Fibroblast of skin of right biceps (primary cell): ENCODE data around the gene CAMTA1.

Experiments
- DNase-seq: peaks from one replicate; pipeline ENCODE4 v3.0.0-alpha.2; 2013

The CAMTA1 gene

GRCh38 chr1:7473223-7474142 is 688.2 kb downstream of the CAMTA1 start:
- no peak for DNase-seq

GRCh38 chr1:7474143-7474490 is 688.9 kb downstream of the CAMTA1 start:
- no peak for DNase-seq

DNA sequence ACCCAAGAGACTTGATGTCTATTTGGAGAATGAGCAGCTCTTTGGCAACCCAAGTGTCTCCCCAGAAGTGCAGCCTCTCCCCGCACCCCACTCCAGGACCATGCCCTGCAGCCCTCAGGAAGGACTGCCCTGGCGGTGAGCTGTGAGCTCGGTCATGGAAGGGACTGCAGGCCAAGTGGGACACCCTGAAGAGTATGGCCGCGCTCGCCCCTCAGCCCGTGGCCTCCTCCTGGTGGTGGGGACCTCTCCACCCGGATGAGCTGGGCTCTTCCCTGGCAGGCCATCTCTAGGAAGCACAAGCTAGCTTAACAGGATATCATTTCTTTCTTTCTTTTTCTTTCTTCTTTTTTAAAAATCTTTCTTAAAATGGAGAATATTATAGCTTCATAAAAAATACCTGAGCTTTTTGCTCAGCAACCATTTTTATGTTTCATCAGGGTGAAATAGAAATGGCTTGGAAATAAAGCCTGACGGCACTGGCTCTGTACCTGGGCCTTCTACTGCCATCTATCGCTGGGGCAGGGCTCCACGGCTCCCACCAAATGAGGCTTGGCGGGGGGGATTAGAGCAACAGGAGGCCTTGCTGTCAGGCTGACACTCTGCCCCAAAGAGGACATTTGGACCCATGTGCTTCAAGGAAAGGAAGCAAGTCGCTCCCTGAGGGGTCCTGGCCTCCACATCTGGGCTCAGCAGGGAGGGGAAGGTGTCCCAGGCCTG is 689.7 kb downstream of the CAMTA1 start:
- DNase-seq = no peak

DNA sequence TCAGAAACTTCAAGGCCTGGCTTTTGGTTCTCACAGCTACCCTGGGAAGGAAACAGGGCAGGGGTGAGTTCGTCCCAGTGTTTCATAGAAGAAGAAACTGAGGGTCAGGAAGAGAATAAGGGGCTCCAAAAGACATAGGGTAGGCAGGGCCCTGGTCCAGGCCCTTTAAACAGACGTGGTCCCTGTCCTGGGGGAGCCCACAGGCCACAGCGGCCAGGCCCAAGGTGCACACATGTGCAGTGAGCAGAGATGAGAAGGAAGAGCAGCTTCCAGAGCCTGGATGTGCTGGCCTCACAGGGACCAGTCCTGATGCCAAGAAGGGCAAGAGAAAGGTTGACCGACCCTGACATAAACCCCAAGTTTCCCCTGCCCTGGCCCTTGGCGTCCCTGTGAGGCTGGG is 690.4 kb downstream of the CAMTA1 start:
- no peak for DNase-seq

DNA sequence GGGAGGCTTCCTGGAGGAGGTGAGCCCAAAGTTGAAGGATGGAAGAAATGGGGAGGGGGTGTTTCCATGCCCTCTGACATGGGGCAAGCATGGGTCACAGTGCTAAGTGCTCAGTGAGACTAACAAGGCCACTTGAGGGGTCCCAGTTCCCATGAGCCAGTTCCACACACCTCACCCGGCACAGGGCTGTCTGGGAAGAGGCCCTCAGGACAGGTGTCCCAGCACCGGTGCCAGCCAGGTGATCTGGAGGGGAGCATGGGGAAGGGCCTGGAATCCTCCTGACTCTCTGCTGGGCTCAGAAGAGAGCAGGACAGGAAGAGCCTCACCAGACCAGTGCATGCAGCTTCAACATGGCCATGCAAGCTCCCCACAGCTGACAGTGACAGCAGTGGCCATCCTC is 691.1 kb downstream of the CAMTA1 start:
- DNase-seq = no peak

- no peak for DNase-seq
These were observed 691.8 kb downstream of the CAMTA1 start for GRCh38 chr1:7476861-7477547.

- DNase-seq = no peak
These were observed 692.3 kb downstream of the CAMTA1 start for GRCh38 chr1:7477593-7477992.

- DNase-seq = no peak
These were observed 693.0 kb downstream of the CAMTA1 start for GRCh38 chr1:7478142-7478790.

GRCh38 chr1:7478809-7479499 is 693.7 kb downstream of the CAMTA1 start:
- DNase-seq = no peak

DNA sequence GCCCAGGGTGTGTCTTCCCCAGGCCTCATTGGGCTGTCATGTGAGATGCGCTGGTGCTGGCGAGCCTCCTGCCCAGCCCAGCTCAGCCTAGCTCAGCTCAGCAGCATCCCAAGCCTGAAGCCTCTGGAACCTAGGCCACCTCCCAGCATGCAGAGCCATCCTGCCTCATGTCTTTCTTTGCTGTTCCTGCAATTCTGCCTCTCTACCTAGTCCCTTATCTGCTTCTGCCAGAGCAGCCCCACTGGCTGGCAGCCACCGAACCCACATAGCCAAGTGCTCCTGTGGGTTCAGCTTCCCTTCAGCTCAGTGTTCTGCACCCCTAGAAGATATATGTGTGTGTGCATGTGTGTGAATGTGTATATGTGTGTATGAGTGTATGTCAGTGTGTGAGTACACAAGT is 694.3 kb downstream of the CAMTA1 start:
- DNase-seq = no peak

DNA sequence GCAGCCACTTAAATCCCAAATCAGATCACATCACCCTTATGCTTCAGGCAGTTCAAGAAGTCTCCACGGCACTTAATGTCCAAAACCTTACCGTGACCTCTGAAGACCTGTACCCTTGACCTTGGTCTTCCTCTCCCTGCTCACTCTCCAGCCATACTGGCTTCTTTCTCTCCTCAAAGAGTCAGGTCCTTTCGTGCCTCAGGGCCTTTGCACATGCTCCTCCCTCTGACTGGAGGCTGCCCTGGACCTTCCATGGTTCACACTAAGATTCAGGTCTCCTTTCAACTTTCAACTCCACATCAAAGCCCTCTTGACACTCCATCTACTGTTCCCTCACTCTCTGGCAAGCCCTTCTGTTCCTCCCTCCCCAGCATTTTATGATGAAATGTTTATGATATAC is 695.9 kb downstream of the CAMTA1 start:
- no peak for DNase-seq

DNA sequence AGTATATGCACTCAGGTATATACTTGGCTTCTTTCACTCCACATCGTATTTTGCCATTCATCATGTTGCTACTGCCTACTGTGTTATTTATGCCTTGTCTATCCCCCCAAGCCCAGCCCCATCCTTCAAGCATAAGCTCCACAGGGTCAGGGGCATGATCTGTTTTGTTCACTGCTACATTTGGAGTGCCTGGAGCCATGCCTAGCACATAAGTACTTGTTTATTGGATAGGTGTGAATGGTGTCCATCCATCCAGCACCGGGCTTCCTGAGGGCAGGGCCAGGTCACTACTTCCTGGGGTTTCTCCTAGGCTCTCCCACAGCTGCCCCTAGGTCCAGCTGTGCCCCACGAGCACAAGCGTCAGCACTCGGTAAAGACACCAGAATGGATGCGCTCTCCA is 696.8 kb downstream of the CAMTA1 start:
- no peak for DNase-seq

DNA sequence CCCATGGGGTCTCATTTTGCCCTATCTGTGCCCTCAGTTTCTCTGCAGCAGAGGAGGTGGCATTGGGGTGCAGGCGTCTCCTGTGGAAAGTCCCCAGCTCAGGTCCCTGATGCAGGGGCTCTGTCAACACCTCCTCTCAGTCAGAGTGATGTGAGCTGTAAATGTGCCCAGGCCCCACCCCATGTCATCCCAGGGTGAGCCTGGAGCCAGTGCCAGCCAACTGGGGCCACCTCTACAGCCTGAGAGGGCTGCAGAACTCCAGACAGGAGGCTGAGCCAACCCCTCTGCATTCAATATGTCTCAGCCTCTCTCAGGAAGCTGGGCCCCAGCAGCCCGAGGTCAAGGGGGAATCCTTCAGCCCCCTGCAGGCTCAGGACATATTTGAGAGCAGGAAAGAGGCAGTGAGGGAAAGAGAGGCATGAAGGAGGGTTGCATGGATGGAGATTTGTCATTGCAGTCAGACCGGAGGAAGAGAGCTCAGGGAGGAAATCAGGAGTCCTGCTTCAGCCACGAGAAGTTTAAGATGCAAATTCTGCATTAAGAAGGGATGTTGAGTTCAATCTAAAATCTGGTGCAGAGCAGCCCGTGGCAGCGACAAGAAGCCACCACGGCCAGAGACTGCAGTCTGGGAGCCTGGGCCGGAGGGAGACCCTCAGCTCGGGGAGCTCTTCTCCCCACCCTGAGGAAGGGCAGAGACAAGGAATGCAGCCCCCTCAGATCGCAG is 697.7 kb downstream of the CAMTA1 start:
- no peak for DNase-seq

- DNase-seq = no peak
These were observed 698.6 kb downstream of the CAMTA1 start for GRCh38 chr1:7483634-7484383.

DNA sequence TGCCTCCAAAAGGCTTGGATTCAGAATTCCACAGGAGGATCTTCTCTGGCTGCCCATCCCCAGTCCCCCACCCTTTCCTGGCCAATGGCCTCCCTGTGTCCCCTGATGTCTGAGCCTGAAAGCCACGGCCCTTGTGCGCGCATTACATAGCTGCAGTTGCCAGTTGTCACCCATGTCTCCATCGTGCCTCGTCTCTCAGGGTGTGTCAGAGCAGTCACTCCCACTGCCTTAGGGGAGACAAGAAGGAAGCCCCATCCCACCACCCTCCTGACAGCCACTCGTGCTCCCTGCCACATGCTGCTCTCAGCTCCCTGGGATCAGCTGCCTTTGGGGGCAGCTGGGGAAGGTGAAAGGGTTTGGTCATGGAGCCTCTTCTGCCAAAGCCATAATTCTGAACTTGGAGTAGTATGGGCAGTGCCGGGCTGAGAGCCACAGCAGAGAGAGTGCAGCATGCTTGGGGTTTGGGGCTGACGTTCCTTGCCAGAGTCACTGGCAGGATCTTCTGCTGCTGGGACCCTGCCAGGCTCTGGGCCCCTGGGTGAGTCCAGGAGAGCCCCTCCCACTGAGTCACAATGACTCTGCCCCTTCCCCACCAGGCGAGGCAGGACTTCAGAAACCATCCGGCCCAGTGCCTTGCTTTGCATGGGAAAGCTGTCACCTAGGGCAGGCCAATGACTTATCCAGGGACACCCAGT is 700.0 kb downstream of the CAMTA1 start:
- peak; percentile 28 for DNase-seq

- DNase-seq = no peak
These were observed 700.6 kb downstream of the CAMTA1 start for GRCh38 chr1:7485826-7486225.

- no peak for DNase-seq
These were observed 702.7 kb downstream of the CAMTA1 start for GRCh38 chr1:7487766-7488474.

DNA sequence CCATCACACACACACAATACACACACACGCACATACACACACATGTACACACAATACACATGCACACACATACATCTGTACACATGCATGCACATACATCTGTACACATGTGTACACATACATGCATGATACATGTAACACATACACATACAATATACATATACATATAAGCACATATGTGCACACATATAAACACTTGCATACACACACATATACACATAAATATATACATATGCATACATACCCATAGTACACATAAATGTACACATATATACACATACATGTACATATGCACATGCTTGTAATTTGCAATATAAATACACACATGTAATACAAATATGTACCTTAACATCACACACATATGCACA is 703.2 kb downstream of the CAMTA1 start:
- no peak for DNase-seq

GRCh38 chr1:7489586-7489985 is 704.3 kb downstream of the CAMTA1 start:
- no peak for DNase-seq

- DNase-seq = no peak
These were observed 705.3 kb downstream of the CAMTA1 start for GRCh38 chr1:7490576-7490975.
